IPS-20b (cell line): Measurements from ENCODE around the gene PSMD5.

Experiments
- H3K27ac ChIP-seq: one replicate; pipeline ENCODE4 v1.5.1; 2013; ENCODE audit warnings: low read length
- H3K27me3 ChIP-seq: 2 replicates; pipeline ENCODE4 v1.6.1; 2013; ENCODE audit warnings: mild to moderate bottlenecking, low read length, inconsistent platforms; ENCODE audit not compliant: insufficient read depth
- H3K36me3 ChIP-seq: 2 replicates; pipeline ENCODE4 v1.6.1; 2013; ENCODE audit warnings: low read depth, mild to moderate bottlenecking, inconsistent platforms, low read length, moderate library complexity; ENCODE audit not compliant: insufficient read depth
- H3K4me1 ChIP-seq: 2 replicates; pipeline ENCODE4 v1.6.1; 2013; ENCODE audit warnings: mild to moderate bottlenecking, control low read depth, inconsistent platforms, low read length, moderate library complexity; ENCODE audit not compliant: insufficient read depth
- H3K4me3 ChIP-seq: 2 replicates; pipeline ENCODE4 v1.5.1; 2013; ENCODE audit warnings: mild to moderate bottlenecking, low read length, inconsistent platforms
- H3K9ac ChIP-seq: 2 replicates; pipeline ENCODE4 v1.6.1; 2013; ENCODE audit warnings: low read depth, mild to moderate bottlenecking, inconsistent platforms, low read length, moderate library complexity
- H3K9me3 ChIP-seq: 2 replicates; pipeline ENCODE4 v1.6.1; 2013; ENCODE audit warnings: mild to moderate bottlenecking, low read depth, low read length, inconsistent platforms; ENCODE audit not compliant: insufficient read depth

The PSMD5 gene

DNA sequence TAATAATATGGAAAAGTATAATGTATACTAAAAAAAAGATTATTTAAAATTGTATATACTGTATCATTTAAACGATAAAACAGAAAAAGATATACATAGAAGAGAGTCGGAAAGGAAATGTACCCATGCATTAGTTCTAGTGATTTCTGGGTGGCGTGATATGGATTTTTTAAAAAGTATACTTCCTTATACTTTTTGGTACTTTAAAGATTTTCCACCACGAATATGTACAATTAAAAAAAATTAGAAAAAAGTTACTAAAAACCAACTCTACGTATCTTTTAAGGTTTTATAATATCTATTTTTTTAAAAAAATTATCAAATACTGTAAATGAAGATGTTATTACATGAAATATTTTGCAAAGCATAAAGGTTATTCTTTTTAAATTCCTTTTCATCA, 22.0 kb upstream of the PSMD5 start:
- H3K9me3 ChIP-seq: no peaks in the 10 kb centered on the region
- no peaks in the 10 kb centered on the region for H3K27me3 ChIP-seq
- H3K36me3 ChIP-seq: peaks cover 19% of the 10 kb centered on the region; the same call in 1 of the 2 replicates
- no peak overlapping the region for H3K4me3 ChIP-seq
- H3K27ac ChIP-seq: no peak overlapping the region
- no peak overlapping the region for H3K9ac ChIP-seq
- peaks cover 4% of the 10 kb centered on the region; the same call in 1 of the 2 replicates for H3K4me1 ChIP-seq

DNA sequence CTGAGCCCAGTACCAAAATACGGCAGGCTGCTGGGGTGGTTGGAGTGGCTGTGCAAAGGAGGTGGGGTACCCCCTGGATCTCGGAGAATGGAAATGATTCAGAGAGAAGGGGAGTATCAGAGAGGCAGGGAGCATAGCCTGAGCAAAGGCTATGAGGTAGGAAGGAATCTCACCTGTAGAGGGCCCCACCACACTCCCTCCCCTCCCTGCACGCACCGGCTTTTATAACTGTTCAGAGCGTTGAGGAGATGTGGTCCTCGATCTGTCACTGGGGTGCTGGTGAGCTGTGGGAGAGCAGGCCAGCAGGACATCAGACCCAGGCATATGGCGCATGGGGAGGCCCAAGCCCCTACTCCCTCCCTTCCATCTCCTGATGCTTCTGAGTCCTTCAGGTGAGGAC, 21.1 kb upstream of the PSMD5 start:
- no peak overlapping the region for H3K4me3 ChIP-seq
- peaks cover 23% of the 10 kb centered on the region; the same call in 1 of the 2 replicates for H3K36me3 ChIP-seq
- no peaks in the 10 kb centered on the region for H3K9me3 ChIP-seq
- H3K9ac ChIP-seq: no peak overlapping the region
- H3K27me3 ChIP-seq: no peaks in the 10 kb centered on the region
- no peak overlapping the region for H3K27ac ChIP-seq
- peaks cover 4% of the 10 kb centered on the region; the same call in 1 of the 2 replicates for H3K4me1 ChIP-seq

DNA sequence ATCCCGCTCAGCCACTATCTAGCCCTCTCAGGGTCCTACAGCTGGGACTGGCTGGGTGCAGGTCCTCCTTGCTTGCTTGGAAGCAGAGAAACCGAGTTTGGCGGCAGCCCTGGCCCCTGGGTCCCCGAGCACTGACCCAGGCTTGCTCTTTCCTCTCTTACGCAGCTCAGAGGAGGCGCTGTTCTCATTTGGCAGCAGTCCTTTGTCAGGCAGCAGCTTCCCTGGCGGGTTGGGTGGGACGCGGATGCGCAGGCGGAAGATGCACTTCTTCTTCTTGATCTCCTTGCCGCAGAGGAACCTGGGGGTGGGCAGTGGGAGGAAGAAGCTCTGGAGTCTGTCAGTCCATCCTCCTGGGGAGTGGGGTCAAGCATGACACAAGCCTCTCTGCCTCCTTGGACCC, 19.7 kb upstream of the PSMD5 start:
- peaks cover 25% of the 10 kb centered on the region; the same call in 1 of the 2 replicates for H3K36me3 ChIP-seq
- H3K27ac ChIP-seq: no peak overlapping the region
- H3K9me3 ChIP-seq: no peaks in the 10 kb centered on the region
- H3K27me3 ChIP-seq: no peaks in the 10 kb centered on the region
- no peaks in the 10 kb centered on the region for H3K4me1 ChIP-seq
- no peak overlapping the region for H3K9ac ChIP-seq
- no peak overlapping the region for H3K4me3 ChIP-seq

DNA sequence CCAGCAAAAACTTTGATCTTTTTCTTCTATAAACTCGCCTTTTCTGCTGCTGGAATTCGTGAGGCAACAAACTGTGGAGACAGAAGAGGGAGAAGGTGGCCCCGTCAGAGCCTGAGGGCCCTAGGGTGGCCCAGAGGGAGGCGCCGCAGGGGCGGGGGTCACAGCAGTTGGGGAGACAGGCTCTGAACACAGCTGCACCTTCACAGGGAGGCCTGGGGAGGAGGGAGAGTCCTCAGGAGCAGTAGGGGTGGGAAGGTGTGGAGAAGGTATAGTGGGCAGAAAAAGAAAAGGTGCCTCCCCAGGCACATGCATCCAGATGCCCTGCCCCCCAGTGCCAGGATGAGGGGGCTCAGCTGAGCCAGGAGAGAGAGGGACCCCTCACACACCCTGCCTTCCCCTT, 19.2 kb upstream of the PSMD5 start:
- H3K4me1 ChIP-seq: no peaks in the 10 kb centered on the region
- peaks cover 29% of the 10 kb centered on the region; the same call in 1 of the 2 replicates for H3K36me3 ChIP-seq
- no peaks in the 10 kb centered on the region for H3K9me3 ChIP-seq
- no peaks in the 10 kb centered on the region for H3K27me3 ChIP-seq
- no peak overlapping the region for H3K27ac ChIP-seq
- no peak overlapping the region for H3K4me3 ChIP-seq
- no peak overlapping the region for H3K9ac ChIP-seq

DNA sequence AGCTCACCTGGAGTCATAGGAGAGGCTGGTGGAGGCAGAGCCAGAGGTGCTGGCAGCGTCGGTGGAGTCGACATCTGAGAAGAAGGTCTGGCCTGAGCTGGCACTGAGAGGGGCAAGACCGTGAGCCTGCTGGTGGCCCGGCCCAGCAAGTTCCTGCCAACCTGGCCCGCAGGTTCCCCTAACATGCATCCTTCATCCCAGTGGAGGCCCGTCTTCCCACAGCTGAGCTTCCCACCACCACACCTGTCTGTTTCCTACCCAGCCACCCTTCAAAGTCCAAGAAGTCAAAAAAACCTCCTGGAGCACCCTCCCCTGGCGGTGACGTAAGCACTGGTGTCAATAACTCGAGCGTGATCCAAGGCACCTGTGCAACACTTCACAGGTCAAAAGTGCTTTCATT, 17.4 kb upstream of the PSMD5 start:
- Histone ChIP-seq H3K27me3 (no peaks in the 10 kb centered on the region), H3K36me3 (peaks cover 24% of the 10 kb centered on the region; the same call in 1 of the 2 replicates), H3K9me3 (no peaks in the 10 kb centered on the region)

DNA sequence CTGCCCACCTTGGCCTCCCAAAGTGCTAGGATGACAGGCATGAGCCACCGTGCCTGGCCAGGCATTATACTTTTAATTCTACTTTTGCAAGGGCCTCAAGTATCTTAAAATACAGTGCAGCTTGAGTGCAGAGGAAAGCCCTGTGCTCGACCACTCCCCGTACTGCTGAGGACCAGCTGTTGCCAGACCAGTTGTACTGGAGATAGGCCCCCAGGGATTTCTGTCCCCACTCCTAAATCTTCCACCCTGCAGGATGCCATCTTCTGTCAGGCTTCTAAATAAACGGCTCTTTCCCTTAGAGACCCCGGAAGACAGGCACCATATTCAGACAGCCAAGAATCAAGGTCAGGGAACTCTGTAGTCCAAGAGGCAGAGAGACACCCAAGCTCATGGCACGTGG, 16.6 kb upstream of the PSMD5 start:
- no peak overlapping the region for H3K27ac ChIP-seq
- peaks cover 24% of the 10 kb centered on the region; the same call in 1 of the 2 replicates for H3K36me3 ChIP-seq
- H3K9me3 ChIP-seq: no peaks in the 10 kb centered on the region
- no peaks in the 10 kb centered on the region for H3K27me3 ChIP-seq
- no peaks in the 10 kb centered on the region for H3K4me1 ChIP-seq
- H3K9ac ChIP-seq: no peak overlapping the region
- H3K4me3 ChIP-seq: no peak overlapping the region

More for the DNA sequence above, 17.4 kb upstream of the PSMD5 start:
- H3K9ac ChIP-seq: no peak overlapping the region
- H3K27ac ChIP-seq: no peak overlapping the region
- H3K4me1 ChIP-seq: no peaks in the 10 kb centered on the region
- H3K4me3 ChIP-seq: no peak overlapping the region

DNA sequence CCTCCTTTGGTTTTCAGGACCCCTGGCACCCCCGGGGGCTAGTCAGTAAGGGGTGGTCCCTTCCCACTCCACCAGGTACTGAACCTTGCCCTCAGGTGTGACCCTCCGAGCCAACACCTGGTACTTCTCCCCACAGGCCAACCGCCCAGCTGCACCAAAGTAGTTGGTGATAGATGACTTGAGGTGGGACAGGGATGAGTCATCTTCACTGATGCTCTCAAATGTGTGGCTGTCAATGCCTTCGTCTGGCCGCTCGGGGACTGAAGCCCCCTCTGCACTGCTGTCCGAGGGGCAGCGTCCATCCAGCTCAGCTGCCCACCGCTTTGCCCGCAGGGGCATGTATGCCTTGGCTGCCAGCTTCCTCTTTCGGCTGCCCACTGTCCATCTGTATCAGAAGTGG, 15.2 kb upstream of the PSMD5 start:
- H3K9ac ChIP-seq: no peak overlapping the region
- H3K27me3 ChIP-seq: no peaks in the 10 kb centered on the region
- peaks cover 24% of the 10 kb centered on the region; the same call in 1 of the 2 replicates for H3K36me3 ChIP-seq
- no peak overlapping the region for H3K27ac ChIP-seq
- H3K4me1 ChIP-seq: peaks cover 2% of the 10 kb centered on the region; the same call in 1 of the 2 replicates
- H3K4me3 ChIP-seq: no peak overlapping the region
- no peaks in the 10 kb centered on the region for H3K9me3 ChIP-seq

DNA sequence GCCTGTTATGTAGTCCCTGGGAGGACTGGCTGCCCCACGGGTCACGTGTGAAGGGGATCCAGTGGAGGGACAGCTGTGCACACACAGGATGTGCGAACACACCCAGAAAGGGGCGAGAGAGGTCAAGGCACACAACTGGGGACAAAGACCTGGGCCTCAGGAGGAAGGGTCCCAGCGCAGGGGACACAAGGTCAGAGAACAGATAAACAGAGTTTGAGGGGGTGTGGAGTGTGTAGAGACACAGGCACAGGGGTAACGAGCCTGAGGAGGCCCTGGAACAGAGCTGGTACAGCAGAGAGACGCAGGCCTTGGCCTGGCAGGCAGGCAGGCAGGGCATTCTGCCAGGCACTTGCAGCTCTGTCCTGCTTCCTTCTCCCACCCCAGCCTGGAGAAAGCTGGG, 14.8 kb upstream of the PSMD5 start:
- no peak overlapping the region for H3K27ac ChIP-seq
- no peak overlapping the region for H3K4me3 ChIP-seq
- H3K9me3 ChIP-seq: no peaks in the 10 kb centered on the region
- peaks cover 7% of the 10 kb centered on the region; the same call in 1 of the 2 replicates for H3K4me1 ChIP-seq
- H3K9ac ChIP-seq: no peak overlapping the region
- H3K27me3 ChIP-seq: no peaks in the 10 kb centered on the region
- H3K36me3 ChIP-seq: peaks cover 21% of the 10 kb centered on the region; the same call in 1 of the 2 replicates

DNA sequence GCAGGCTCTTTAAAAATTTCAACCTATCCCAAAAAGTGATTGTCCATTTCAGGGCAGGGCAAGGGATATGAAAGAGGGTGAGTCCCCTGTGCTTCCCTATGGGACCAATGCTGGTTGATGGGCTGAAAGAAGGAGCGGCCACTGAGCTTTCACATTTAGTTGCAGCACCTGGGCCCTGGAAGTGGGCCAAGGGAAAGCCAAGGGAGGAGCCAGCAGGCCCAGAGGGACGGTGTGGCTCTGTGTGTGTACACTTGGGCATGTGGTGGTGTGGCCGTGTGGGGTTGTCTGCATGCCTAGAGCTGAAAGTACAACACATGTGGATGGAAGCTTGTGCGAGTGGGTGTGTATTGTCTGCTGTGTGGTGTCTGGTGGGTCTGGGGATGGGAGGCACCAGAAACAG, 14.0 kb upstream of the PSMD5 start:
- no peaks in the 10 kb centered on the region for H3K9me3 ChIP-seq
- peaks cover 21% of the 10 kb centered on the region; the same call in 1 of the 2 replicates for H3K36me3 ChIP-seq
- no peak overlapping the region for H3K27ac ChIP-seq
- H3K9ac ChIP-seq: no peak overlapping the region
- peaks cover 13% of the 10 kb centered on the region for H3K4me1 ChIP-seq
- H3K4me3 ChIP-seq: no peak overlapping the region
- H3K27me3 ChIP-seq: no peaks in the 10 kb centered on the region

DNA sequence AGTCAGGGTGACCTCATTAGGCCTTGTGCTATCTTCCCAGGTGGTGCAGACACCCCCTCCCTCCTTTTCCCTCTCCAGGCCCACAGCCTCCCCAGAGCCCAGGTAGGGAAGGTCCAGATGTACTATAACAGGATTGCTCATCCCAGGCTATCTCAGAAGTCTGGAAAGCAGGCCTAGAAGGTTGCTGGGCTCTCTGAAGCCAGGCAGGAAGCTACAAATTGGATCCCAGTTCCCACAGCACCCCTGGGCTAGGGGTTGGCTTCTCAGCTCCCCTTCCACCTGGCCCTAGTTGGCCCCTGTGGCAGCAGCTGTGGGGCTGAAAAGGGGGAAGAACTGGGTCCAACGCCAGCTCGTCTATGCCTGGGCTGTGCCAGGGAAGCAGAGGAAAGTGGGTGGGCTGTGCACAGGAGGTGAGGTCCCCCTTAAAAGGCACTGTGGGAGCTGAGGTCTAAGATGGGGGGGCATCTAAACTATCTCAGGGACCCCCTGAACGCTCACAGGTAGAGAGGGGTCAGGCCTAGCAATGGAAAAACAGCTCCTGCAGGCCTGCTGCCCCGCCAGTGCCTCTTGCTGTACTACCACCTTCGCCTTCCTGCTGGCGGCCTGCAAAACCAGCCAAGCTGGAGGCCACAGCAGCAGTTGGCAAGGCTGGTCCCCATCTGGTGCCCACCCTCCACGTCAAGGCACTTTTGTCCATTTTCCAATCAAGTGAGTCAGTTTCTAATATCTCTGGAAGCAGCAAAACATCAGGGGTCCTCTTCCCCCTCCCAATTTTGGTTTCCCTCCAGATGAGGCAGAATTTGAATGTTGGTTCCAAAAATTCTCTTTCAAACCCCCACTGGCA, 13.3 kb upstream of the PSMD5 start:
- no peaks in the 10 kb centered on the region for H3K27me3 ChIP-seq
- H3K4me1 ChIP-seq: peaks cover 17% of the 10 kb centered on the region
- H3K9ac ChIP-seq: no peak overlapping the region
- H3K36me3 ChIP-seq: peaks cover 21% of the 10 kb centered on the region
- H3K27ac ChIP-seq: no peak overlapping the region
- no peaks in the 10 kb centered on the region for H3K9me3 ChIP-seq
- H3K4me3 ChIP-seq: no peak overlapping the region

DNA sequence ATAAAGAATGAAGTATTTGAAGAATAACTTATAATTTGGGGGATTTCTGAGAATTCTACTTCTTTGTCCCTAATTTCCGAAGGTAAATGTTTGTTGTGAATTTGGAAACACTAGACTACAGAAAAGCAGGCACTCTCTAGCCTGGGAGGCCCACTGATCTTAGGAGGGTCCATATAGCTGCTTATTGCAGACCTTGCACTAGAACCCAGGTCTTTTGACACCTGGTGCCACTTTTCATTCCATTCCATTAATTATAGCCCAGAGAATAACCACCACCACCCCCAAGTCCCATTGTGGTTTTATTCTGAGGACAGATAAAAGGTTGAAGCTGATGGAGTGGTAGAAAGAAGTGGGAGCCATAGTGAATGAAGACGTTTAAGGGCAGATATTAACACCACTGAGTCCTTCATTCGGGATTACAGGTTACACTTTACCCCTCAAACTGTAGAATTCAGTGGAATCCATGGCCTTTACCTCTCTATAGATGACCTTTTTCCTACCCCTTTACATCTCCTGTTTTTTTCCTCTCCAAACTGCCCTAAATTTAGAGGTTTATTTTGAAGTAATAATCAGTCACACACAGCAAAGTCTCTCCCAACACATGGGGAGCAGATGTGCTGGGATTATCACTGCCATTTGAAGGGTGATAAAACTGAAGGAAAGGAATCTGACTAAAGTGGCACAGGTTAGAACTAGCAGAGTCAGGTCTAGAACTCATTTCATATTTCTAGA, 12.0 kb upstream of the PSMD5 start:
- H3K9me3 ChIP-seq: no peaks in the 10 kb centered on the region
- no peak overlapping the region for H3K9ac ChIP-seq
- H3K4me1 ChIP-seq: peaks cover 17% of the 10 kb centered on the region
- peaks cover 10% of the 10 kb centered on the region; the same call in 1 of the 2 replicates for H3K36me3 ChIP-seq
- no peaks in the 10 kb centered on the region for H3K27me3 ChIP-seq
- H3K4me3 ChIP-seq: no peak overlapping the region
- no peak overlapping the region for H3K27ac ChIP-seq
